HG03064 (cell line): ENCODE measurements around the gene ARHGAP35.
"Not testable (repeated sequence)": the region's sequence is repeated elsewhere in the genome, so short reads cannot be mapped to it uniquely, and the experiment has no call there.

Source experiments
- ATAC-seq: cut with Tn5 transposase; IDR thresholded peaks from one replicate; pipeline ENCODE4 v1.9.1; 2021; ENCODE audit warnings: low read depth; ENCODE audit not compliant: unreplicated experiment

ARHGAP35 gene

GRCh38 chr19:46842791-46843190 is 18.0 kb upstream of the ARHGAP35 start:
- ATAC-seq = no peak

DNA sequence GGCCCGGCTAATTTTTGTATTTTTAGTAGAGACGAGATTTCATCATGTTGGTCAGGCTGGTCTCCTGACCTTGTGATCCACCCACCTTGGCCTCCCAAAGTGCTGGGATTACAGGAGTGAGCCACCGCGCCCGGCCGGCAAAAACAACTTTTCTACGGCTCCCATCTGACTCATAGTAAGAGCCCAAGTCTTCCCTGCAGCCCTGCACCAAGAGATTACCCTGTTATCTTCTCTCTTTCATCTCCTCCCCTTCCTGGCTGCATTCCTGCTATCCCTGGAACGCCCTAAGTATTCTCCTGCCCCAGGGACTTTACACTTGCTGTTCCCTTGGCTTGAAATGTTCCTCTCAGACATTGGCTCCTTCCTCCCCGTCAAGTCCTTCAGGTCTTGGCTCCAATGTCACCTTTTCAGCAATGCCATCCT is 16.7 kb upstream of the ARHGAP35 start:
- ATAC-seq = no peak

DNA sequence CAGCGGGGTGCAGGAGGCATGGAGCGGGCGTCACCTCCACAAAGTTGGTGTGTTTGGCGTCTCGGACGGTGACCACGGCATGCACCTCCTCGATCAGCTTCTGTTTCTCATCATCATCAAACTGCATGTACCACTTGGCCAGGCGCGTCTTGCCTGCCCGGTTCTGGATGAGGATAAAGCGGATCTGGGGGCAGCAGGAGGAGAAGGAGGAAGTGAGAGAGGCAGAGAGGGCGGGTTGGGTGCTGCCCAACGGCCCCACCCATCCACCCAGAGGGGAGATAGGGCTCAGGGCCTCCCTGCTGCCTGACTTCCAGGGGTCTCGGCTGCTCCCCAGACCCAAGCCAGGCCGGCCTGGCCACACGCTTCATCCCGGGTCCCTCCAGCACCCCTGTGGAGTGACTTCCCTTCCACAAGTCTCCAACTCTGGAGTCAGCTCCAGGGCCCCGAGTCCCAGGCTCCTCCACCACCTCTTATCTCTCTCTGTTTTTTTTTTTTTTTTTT is 14.8 kb upstream of the ARHGAP35 start:
- ATAC-seq = no peak

- no peak for ATAC-seq
Measured at GRCh38 chr19:46847528-46847927, 13.3 kb upstream of the ARHGAP35 start.

- ATAC-seq = no peak
Measured at GRCh38 chr19:46848389-46848788, 12.4 kb upstream of the ARHGAP35 start.

- ATAC-seq = no peak
Measured at GRCh38 chr19:46849610-46850009, 11.2 kb upstream of the ARHGAP35 start.

- peak; percentile 74 for ATAC-seq
Measured at GRCh38 chr19:46850228-46851203, 10.3 kb upstream of the ARHGAP35 start, which contains the start of gene AP2S1. Gene AP2S1, minus strand, starts transcription at chr19:46850846. Its CDS starts 80 bp downstream, at chr19:46850766.

DNA sequence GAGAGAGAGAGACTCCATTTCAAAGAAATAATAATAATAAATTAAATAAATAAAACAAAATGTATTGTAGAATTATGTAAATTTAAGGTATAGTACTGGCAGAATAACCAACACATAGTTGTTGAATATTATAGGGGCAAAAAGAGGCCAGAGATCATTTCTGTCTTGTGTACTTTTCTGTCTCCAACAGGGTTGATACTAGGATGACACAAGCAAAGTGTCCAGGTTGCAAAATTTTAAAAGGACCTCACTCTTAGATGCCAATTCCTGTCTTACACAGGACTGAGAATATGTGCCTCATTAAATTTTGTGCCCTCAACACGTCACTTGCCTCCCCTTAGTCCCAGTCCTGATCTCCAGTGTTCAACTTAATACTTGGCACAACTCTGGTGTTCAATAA is 8.0 kb upstream of the ARHGAP35 start:
- no peak for ATAC-seq

DNA sequence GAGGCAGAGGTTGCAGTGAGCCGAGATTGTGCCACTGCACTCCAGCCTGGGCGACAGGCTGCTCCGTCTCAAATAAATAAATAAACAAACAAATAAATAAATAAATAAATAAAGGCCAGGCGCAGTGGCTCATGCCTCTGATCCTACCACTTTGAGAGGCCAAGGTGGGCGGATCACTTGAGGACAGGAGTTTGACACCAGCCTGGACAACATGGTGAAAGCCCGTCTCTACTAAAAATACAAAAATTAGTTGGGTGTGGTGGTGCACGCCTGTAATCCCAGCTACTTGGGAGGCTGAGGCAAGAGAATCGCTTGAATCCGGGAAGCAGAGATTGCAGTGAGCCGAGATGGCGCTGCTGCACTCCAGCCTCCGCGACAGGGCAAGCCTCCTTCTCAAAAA is 6.1 kb upstream of the ARHGAP35 start:
- ATAC-seq = not testable (repeated sequence)

DNA sequence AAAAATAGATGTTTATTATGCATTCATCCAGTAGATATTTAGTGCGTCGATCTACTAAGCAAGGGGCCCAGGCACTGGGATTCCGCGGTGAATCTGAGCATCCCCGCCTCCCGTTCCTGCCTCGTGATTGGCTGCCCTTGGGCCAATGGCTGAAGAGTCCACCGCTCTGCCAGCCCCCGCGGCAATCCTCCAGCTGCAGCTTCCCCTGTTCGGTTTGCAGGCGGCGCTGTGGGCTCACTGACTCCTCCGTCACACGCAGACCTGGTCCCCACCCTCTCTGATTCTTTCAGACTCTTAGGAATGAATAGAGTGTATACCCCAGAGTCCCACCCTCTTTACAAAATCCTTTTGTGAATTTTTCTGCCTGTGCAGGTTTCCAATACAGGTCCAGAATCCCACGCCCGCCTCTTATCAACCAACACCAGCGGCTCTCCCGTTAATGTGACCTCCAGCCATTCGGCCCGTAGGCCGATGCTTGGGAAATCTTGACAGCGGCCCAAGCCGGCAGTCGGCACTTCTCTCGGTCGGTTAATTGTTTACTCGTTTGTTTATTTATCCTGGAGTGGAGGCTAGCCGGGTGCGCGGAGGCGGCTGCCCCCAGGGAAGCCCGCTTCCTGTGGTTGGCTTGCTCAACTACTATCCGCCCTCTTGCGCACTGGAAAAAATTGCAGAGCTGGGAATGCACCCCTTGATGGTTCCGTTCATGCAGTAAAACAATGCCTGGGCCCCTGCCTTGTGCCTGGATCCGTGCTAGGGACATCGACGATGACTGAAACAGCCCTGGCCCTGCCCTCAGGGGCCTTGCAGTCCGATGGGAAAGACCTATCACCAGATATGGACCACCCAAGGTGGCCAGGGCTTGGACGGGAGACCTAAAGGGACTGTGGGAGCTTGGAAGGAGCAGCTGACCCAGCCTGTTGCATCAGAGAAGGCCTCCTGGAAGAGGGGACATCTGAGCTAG is 4.5 kb upstream of the ARHGAP35 start:
- ATAC-seq = no peak

- ATAC-seq = peak; percentile 2
Measured at GRCh38 chr19:46859637-46860124, 1.1 kb upstream of the ARHGAP35 start.

DNA sequence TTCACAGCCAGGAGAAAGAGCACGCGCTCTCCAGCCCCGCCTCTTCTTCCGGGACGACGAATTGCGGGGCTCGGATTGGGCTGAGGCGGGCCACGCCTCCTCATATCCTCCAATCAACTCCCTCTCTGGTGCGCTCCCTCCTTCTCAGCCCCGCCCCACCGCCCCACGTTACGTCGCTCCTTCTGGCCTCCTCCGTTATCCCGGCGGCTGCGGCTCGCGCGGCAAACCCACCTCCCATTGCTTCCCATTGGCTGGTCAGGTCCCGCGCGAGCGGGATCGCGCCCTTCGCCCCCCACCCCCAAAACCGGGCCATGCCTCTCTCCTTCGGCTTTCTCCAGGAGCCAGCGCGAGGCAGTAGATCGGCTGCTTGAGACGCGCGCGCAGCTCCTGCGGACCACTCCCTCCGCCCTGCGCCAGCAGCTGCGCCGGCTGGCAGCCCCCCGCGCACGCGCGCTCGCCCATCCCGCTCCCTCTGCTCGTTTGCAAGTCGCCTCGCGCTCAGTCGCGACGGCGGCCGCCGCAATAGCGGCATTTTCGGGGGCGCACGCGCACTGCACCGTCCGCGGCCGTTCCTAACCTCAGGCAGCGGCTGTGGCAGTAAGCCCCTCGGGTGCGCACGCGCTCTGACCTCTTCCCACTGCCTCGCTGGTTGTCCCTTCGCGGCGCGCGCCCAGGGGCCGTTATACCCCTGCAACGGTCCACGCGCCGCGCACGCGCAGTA is 512 bp upstream of the ARHGAP35 start:
- ATAC-seq = peak; percentile 45

GRCh38 chr19:46861691-46862502 is 1.1 kb downstream of the ARHGAP35 start:
- no peak for ATAC-seq

- no peak for ATAC-seq
Measured at GRCh38 chr19:46862503-46862834, 1.7 kb downstream of the ARHGAP35 start.

DNA sequence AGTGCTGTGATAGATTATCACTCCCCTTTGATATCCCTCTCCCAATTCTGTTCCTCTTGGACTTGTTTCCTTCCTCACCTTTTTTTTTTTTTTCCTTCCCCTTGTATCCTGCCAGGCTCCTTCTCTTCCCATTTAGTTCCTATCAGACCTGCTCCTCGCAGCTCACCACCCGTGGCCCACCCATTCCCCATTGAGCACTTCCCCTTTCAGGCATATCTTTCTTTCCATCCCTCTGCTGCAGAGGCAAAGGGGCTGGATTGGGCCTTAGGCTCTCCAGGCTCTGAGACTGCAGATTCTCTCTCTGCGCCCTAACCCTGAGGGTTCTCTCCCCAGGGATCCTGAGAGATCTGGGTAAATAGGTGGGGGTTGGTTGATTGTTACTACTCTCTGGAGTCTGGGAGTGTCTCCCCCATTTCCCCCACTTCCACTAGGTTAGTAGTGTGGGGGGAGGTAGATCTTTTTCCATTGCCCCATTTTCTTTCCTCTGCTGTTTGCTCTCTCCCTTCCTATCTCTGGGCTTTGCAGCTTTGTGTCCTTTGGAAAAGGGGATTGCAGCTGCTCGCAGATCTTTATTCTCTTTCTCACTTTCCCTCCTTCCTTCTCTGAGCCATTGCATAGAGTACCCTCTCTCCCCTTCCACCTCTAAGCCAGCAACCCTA is 2.3 kb downstream of the ARHGAP35 start:
- ATAC-seq = no peak

DNA sequence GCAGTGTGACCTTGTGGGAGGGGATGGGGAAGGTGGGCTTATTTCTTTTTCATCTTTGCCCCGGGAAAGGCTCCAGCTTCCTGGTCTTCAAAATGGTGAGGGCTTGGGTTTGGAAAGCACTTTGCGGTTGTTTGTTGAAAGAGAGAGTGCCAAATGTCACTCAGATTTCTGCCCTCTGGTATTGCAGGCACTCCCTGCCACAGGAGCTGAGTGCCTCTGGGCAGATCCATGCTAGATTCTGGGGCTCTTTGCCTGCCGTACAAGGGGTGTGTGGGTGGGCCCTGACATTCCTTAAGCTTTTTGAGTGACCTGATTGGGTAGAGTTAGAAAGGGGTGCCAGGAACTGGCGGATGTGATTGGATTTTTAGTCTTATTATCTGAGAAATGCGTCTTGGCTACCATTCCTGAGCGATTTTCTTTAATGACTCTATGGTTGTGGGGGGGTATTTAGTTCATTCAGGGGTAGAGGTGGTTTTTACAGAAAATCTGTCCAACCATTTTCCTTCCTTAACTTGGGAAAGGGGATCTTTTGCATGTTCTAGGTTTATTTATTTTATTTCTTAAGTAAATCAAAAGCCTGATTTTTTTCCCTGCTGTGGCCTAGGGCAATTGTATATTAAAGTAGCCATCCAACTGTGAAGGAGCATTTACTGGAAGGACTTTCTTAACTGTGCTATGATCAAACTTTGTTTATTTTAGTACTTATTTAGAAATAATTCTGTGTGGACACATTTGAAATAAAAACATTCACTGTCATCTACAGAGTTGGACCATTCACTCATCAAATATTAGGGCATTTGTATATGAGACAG is 3.2 kb downstream of the ARHGAP35 start:
- no peak for ATAC-seq

- ATAC-seq = no peak
Measured at GRCh38 chr19:46866407-46867136, 5.8 kb downstream of the ARHGAP35 start.
